Lower leg skin (tissue), 4 donors: ENCODE results near the gene P2RX6. TPM values are rescaled to one million over a fixed set of nuclear protein-coding genes. Genes with fewer than 3 reads are reported as not detected.
"Not testable (repeated sequence)": the region's sequence is repeated elsewhere in the genome, so short reads cannot be mapped to it uniquely, and the experiment has no call there.

Source experiments
- DNase-seq, 2 donors: peaks; one replicate each; pipeline ENCODE4 v3.0.0-alpha.2; 2019; ENCODE audit warnings: low spot score in 2 of 2
- H3K4me3 ChIP-seq: fragments of 200-600 bp; sonication (generic); 2 replicates; pipeline ENCODE4 v1.5.1; 2017; ENCODE audit warnings: mild to moderate bottlenecking, low read depth; ENCODE audit not compliant: poor library complexity, severe bottlenecking
- POLR2A ChIP-seq, 2 donors: fragments of 450-650 bp; IDR thresholded peaks; one replicate each; pipeline ENCODE4 v1.6.1; 2016 to 2017; ENCODE audit warnings: antibody characterized with exemption in 2 of 2, mild to moderate bottlenecking in 1 of 2, moderate library complexity in 1 of 2
- WGBS, 2 donors: methylation state at CpG; one replicate each; pipeline ENCODE4 v1.1.5; 2018; 5-methylcytosine and 5-hydroxymethylcytosine counted together
- intact Hi-C: fragments of 100-400 bp; cut with DNase I; formaldehyde crosslinking; loops from one replicate; pipeline ENCODE4 v1.15.0; 2023; ENCODE audit warnings: low total_unique reads
- total RNA-seq, 4 donors: library from RNA; depleted of rRNA; stranded (reverse); fragments of >200 nt; gene quantifications; one replicate each; pipeline ENCODE4 v1.1.0, GENCODE V29; 2016
- TF ChIP-seq, protein P1 (sequence below), 3 donors: fragments of 450-650 bp; IDR thresholded peaks; one replicate each; pipeline ENCODE4 v1.5.1; 2016; ENCODE audit warnings: antibody characterized with exemption in 3 of 3, mild to moderate bottlenecking in 3 of 3, moderate library complexity in 2 of 3

Gene P2RX6
- total RNA-seq, 4 donors from 2014 or later = 0.12 to 2.6 (median 0.87) TPM

GRCh38 chr22:21070690-21071615 lies 56.0 kb downstream of the P2RX6 start:
- no peak for DNase-seq
- intact Hi-C loops = no loop called here
- 77 to 90% methylated on average over 15 to 17 of the region's 17 CpGs for WGBS, 2 donors
- no peak overlapping the region for H3K4me3 ChIP-seq
- TF ChIP-seq, protein P1, sequence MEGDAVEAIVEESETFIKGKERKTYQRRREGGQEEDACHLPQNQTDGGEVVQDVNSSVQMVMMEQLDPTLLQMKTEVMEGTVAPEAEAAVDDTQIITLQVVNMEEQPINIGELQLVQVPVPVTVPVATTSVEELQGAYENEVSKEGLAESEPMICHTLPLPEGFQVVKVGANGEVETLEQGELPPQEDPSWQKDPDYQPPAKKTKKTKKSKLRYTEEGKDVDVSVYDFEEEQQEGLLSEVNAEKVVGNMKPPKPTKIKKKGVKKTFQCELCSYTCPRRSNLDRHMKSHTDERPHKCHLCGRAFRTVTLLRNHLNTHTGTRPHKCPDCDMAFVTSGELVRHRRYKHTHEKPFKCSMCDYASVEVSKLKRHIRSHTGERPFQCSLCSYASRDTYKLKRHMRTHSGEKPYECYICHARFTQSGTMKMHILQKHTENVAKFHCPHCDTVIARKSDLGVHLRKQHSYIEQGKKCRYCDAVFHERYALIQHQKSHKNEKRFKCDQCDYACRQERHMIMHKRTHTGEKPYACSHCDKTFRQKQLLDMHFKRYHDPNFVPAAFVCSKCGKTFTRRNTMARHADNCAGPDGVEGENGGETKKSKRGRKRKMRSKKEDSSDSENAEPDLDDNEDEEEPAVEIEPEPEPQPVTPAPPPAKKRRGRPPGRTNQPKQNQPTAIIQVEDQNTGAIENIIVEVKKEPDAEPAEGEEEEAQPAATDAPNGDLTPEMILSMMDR (IDR thresholded peaks at IDR 0.05) = no peak
- no peak for TF ChIP-seq POLR2A (IDR thresholded peaks at IDR 0.05)

DNA sequence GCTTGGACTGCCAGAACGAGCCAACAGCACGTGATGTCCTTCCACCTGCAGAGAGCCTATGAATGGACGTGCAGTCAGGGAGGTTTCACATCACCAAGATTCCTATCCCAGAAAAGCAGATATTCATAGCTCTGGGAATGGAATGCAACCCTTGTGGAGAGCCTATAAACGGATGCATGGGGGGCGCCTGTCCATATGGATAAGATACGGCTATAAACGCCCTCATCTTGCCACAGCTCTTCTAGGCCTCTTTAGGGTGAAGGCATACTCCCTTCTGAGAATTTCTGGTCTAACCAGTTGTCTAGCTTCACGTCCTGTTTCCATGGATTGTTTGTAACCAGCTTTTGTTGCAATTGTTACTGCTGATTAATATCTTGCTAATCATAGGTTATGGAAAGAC lies 56.8 kb downstream of the P2RX6 start:
- DNase-seq, H3K4me3 ChIP-seq, intact Hi-C loops: not testable (repeated sequence)
- WGBS, 2 donors = 62 to 69% methylated on average over 8 of the region's 8 CpGs

GRCh38 chr22:21073023-21073422 lies 58.1 kb downstream of the P2RX6 start:
- no peak for DNase-seq
- H3K4me3 ChIP-seq = no peak overlapping the region
- WGBS, 2 donors = 44 to 55% methylated on average over 3 of the region's 3 CpGs
- intact Hi-C loops = no loop called here
- no peak for TF ChIP-seq POLR2A (IDR thresholded peaks at IDR 0.05)
- TF ChIP-seq, protein P1 (IDR thresholded peaks at IDR 0.05) = no peak

GRCh38 chr22:21073482-21073881 lies 58.5 kb downstream of the P2RX6 start:
- 78 to 86% methylated on average over 5 of the region's 5 CpGs for WGBS, 2 donors
- H3K4me3 ChIP-seq = no peak overlapping the region
- TF ChIP-seq, protein P1 (IDR thresholded peaks at IDR 0.05) = no peak
- TF ChIP-seq POLR2A (IDR thresholded peaks at IDR 0.05) = no peak
- intact Hi-C loops = no loop called here
- no peak for DNase-seq

DNA sequence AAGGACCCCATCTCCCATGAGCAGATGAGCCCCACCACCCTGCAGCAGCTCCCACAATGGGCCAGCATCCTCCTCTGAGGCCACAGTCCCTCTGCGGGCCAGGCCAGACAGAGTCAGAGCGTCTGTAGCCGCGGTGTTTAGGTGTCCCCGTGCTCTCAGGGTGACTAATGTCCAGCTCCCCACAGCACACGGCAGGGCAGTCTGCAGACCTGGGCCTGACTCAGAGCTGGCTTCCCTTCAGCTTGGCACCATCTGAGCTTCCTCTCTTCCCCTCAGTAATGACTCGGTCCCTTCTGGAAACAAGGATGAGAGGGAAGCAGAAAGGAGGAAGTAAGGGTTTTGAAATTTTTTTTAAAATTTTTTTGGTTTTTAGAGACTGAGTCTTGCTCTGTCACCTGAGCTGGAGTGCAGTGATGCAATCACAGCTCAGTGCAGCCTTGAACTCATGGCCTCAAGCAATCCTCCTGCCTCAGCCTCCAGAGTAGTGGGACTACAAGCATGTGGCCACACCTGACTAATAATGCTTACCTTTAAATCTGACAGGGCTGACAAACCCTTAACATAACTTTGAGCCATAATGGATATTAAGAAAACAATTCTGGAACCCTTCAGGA lies 59.2 kb downstream of the P2RX6 start:
- TF ChIP-seq, protein P1 (IDR thresholded peaks at IDR 0.05) = no peak
- no peak for TF ChIP-seq POLR2A (IDR thresholded peaks at IDR 0.05)
- intact Hi-C loops = no loop called here
- no peak for DNase-seq
- no peak overlapping the region for H3K4me3 ChIP-seq
- 60 to 68% methylated on average over 7 of the region's 7 CpGs for WGBS, 2 donors

GRCh38 chr22:21075516-21076138 lies 60.7 kb downstream of the P2RX6 start:
- DNase-seq = no peak
- H3K4me3 ChIP-seq = no peak overlapping the region
- intact Hi-C loops = no loop called here
- WGBS, 2 donors = 88 to 93% methylated on average over 14 of the region's 14 CpGs
- TF ChIP-seq, protein P1 (IDR thresholded peaks at IDR 0.05) = no peak
- TF ChIP-seq POLR2A (IDR thresholded peaks at IDR 0.05) = no peak
